Prostate gland (tissue), 2 donors: Measurements from ENCODE around the gene SLC49A3. TPM values are rescaled to one million over a fixed set of nuclear protein-coding genes. Genes with fewer than 3 reads are reported as not detected.

Source experiments
- DNase-seq: peaks from one replicate; pipeline ENCODE4 v3.0.0-alpha.2; 2019; ENCODE audit warnings: low spot score
- H3K27ac ChIP-seq, 2 donors: fragments of 200-600 bp; sonication (generic); 2 replicates each; pipeline ENCODE4 v1.5.1; 2017 to 2019
- H3K27me3 ChIP-seq: fragments of 200-600 bp; sonication (generic); replicated peaks from 2 replicates; pipeline ENCODE4 v1.5.1; 2019; ENCODE audit not compliant: insufficient read depth
- H3K36me3 ChIP-seq, 2 donors: fragments of 200-600 bp; sonication (generic); 1 replicate in 1 of 2; 2 replicates in 1 of 2; pipeline versions ENCODE4 v1.5.1 to v1.8.1; 2017 to 2019
- H3K4me1 ChIP-seq: fragments of 200-600 bp; sonication (generic); replicated peaks from 2 replicates; pipeline ENCODE4 v1.5.1; 2019
- H3K4me3 ChIP-seq, 2 donors: fragments of 200-600 bp; sonication (generic); 2 replicates each; pipeline ENCODE4 v1.5.1; 2017 to 2019
- H3K9me3 ChIP-seq: fragments of 200-600 bp; sonication (generic); 2 replicates; pipeline ENCODE4 v1.5.1; 2017
- POLR2A ChIP-seq: fragments of 450-650 bp; IDR thresholded peaks from one replicate; pipeline ENCODE4 v1.6.1; 2016; ENCODE audit warnings: antibody characterized with exemption, mild to moderate bottlenecking
- POLR2AphosphoS5 ChIP-seq: sonication (generic); formaldehyde crosslinking; IDR thresholded peaks from one replicate; pipeline ENCODE4 v1.6.1; 2017; ENCODE audit warnings: antibody characterized with exemption
- WGBS: methylation state at CpG from one replicate; pipeline ENCODE4 v1.1.5; 2018; 5-methylcytosine and 5-hydroxymethylcytosine counted together
- intact Hi-C: fragments of 100-400 bp; cut with DNase I; formaldehyde crosslinking; loops from one replicate; pipeline ENCODE4 v1.14.2; 2022
- total RNA-seq, 2 donors: library from RNA; depleted of rRNA; stranded (reverse); fragments of >200 nt; gene quantifications; one replicate each; pipeline ENCODE4 v1.1.0, GENCODE V29; 2016
- TF ChIP-seq, protein P1 (sequence below), 4 experiments: fragments of 200-600 bp in 2 of 4; fragments of 450-650 bp in 2 of 4; sonication (generic) in 2 of 4; IDR thresholded peaks; 1 replicate in 3 of 4; 2 replicates in 1 of 4; pipeline ENCODE4 v1.5.1; 2016 to 2019; ENCODE audit warnings: antibody characterized with exemption in 4 of 4, mild to moderate bottlenecking in 2 of 4, moderate library complexity in 2 of 4

SLC49A3 gene
- total RNA-seq, 2 donors from 2014 or later = 2.6 to 11.0 TPM

DNA sequence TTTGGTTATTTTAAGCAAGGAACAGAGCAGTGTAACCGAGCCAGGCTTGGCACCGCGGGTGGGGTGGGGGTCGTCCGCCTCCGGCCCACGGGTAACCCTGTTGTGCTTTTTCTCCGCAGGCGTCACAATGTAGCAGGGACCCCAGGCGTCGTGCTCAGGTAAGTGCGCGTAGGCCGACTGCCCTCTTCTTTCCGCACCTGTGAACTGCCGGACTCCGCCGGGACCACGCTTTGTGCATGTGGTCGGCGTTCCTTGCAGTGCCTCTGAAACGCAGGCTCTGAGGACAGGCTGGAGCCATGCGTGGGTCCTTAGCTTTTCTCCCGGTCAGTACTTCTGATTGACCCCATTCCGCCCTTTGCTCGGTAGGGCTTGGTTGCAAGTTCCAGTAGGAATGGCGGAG is 41.6 kb upstream of the SLC49A3 start:
- Histone ChIP-seq H3K27me3 (no peaks in the 10 kb centered on the region), H3K36me3 (peaks cover 6 to 23% of the 10 kb centered on the region in 2 donors), H3K27ac (no peak overlapping the region), H3K9me3 (no peaks in the 10 kb centered on the region), H3K4me3 (no peak overlapping the region), H3K4me1 (no peaks in the 10 kb centered on the region)
- DNase-seq = no peak
- intact Hi-C loops = no loop called here
- 96% methylated on average over 27 of the region's 27 CpGs for WGBS
- TF ChIP-seq, protein P1, sequence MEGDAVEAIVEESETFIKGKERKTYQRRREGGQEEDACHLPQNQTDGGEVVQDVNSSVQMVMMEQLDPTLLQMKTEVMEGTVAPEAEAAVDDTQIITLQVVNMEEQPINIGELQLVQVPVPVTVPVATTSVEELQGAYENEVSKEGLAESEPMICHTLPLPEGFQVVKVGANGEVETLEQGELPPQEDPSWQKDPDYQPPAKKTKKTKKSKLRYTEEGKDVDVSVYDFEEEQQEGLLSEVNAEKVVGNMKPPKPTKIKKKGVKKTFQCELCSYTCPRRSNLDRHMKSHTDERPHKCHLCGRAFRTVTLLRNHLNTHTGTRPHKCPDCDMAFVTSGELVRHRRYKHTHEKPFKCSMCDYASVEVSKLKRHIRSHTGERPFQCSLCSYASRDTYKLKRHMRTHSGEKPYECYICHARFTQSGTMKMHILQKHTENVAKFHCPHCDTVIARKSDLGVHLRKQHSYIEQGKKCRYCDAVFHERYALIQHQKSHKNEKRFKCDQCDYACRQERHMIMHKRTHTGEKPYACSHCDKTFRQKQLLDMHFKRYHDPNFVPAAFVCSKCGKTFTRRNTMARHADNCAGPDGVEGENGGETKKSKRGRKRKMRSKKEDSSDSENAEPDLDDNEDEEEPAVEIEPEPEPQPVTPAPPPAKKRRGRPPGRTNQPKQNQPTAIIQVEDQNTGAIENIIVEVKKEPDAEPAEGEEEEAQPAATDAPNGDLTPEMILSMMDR (IDR thresholded peaks at IDR 0.05) = no peak
- TF ChIP-seq POLR2A (no peak), POLR2AphosphoS5 (no peak)

DNA sequence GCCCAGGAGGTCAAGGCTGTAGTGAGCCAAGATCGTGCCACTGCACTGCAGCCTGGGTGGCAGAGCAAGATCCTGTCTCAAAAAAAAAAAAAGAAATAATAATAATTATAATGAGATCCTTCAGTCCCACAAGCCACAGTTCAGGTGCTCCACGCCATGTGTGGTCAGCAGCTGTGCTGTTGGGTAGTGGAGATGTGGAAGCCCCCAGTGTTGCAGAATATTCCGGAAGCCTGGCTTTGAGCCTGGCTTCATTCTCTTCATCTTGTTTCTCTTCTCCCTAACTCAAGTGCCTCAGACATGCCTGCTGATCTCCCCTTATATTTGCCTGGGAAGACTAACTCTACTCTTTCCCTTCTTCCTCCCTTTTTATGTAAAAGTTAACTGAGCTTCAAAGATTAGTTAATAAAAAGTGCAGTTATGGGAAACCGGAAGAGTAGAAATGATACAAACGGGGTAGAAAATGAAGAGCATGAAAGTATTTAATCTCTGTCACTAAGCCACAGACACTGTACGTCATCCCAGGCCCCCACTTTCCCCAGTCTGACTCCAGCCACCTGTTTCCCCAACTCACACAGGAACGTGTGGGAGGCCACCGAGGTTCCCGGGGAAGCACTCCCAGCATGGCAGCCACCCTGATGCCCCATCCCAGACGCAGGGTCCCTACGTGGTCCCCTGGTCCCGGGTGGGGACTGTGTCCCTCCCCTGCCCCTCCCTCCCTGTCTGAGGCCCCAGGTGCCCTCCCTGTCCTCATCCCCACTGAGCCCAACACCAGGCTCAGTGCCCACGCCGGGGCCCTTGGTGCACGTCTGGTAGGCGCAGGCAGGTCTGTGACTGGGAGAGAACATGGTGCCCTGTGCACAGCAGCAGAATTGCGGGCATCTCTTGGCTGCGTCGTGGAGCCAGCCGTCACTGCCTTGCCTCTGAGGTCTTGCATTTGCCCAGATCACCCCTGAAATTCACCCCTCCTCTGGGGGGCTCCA is 40.7 kb upstream of the SLC49A3 start:
- DNase-seq = no peak
- Histone ChIP-seq H3K9me3 (no peaks in the 10 kb centered on the region), H3K4me3 (no peak overlapping the region), H3K36me3 (peaks cover 6 to 19% of the 10 kb centered on the region in 2 donors), H3K27me3 (no peaks in the 10 kb centered on the region), H3K27ac (no peak overlapping the region), H3K4me1 (no peaks in the 10 kb centered on the region)
- 89% methylated on average over 18 of the region's 20 CpGs for WGBS
- TF ChIP-seq, protein P1 (IDR thresholded peaks at IDR 0.05) = no peak
- TF ChIP-seq POLR2A (no peak), POLR2AphosphoS5 (no peak)
- intact Hi-C loops = no loop called here

DNA sequence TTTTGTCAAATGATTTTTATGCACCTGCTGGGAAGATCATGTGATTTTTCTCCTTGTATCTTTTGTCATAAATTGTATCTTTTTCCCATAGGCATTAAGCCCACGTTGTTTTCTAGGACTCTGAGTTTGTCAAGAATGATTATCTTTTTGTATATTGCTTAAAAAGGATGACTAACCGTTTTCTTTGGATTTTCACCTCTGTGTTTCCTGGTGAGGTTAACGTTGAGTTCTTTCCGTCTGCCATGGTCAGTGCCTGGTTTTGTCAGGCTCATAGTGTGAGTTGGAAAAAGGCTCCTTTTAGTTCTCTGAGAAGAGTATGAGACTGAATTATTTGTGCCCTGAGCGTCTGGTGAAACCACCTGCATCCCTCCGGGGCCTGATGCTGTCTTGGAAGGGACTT is 38.6 kb upstream of the SLC49A3 start:
- 69% methylated on average over 6 of the region's 6 CpGs for WGBS
- H3K27me3 ChIP-seq = no peaks in the 10 kb centered on the region
- intact Hi-C loops = no loop called here

DNA sequence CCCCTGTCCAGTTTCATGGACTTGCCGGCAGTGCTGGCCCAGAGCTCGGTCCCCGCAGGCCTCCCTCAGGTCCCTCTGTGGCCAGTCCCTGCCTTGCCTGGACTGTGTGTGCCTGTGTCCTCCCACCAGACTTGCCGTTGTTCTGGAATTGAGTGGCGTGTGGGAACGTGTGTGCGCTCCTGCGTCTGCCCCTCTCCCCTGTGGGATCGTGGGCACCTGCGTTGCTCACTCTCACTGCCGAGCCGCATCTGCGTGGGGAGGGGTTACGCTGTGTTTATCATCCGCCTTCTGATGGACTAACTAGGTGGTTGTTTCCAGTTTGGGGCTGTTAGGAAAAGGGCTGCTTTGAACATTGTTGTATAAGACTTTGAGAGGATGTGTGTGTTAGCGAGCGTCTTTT is 37.9 kb upstream of the SLC49A3 start:
- no peak for TF ChIP-seq POLR2AphosphoS5
- TF ChIP-seq, protein P1 (IDR thresholded peaks at IDR 0.05) = no peak
- no peak for TF ChIP-seq POLR2A

More for the DNA sequence above, 38.6 kb upstream of the SLC49A3 start:
- no peak for TF ChIP-seq POLR2AphosphoS5
- TF ChIP-seq, protein P1 (IDR thresholded peaks at IDR 0.05) = no peak
- no peak for TF ChIP-seq POLR2A
- no peak for DNase-seq
- no peaks in the 10 kb centered on the region for H3K4me1 ChIP-seq
- no peak overlapping the region for H3K4me3 ChIP-seq
- H3K9me3 ChIP-seq = no peaks in the 10 kb centered on the region
- peaks cover 0 to 3% of the 10 kb centered on the region in 2 donors for H3K36me3 ChIP-seq
- H3K27ac ChIP-seq = no peak overlapping the region

More for the DNA sequence above, 37.9 kb upstream of the SLC49A3 start:
- no peaks in the 10 kb centered on the region for H3K4me1 ChIP-seq
- H3K9me3 ChIP-seq = no peaks in the 10 kb centered on the region
- DNase-seq = no peak
- H3K36me3 ChIP-seq = no peaks in the 10 kb centered on the region
- no peaks in the 10 kb centered on the region for H3K27me3 ChIP-seq
- H3K4me3 ChIP-seq = no peak overlapping the region
- 52% methylated on average over 17 of the region's 17 CpGs for WGBS
- H3K27ac ChIP-seq = no peak overlapping the region
- intact Hi-C loops = no loop called here
